Measurements from ENCODE around the gene TTC8.

- TF ChIP-seq, protein P1, sequence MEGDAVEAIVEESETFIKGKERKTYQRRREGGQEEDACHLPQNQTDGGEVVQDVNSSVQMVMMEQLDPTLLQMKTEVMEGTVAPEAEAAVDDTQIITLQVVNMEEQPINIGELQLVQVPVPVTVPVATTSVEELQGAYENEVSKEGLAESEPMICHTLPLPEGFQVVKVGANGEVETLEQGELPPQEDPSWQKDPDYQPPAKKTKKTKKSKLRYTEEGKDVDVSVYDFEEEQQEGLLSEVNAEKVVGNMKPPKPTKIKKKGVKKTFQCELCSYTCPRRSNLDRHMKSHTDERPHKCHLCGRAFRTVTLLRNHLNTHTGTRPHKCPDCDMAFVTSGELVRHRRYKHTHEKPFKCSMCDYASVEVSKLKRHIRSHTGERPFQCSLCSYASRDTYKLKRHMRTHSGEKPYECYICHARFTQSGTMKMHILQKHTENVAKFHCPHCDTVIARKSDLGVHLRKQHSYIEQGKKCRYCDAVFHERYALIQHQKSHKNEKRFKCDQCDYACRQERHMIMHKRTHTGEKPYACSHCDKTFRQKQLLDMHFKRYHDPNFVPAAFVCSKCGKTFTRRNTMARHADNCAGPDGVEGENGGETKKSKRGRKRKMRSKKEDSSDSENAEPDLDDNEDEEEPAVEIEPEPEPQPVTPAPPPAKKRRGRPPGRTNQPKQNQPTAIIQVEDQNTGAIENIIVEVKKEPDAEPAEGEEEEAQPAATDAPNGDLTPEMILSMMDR (IDR thresholded peaks at IDR 0.05) = no peak
- TF ChIP-seq EP300 (IDR thresholded peaks at IDR 0.05) = no peak
- TF ChIP-seq POLR2A (IDR thresholded peaks at IDR 0.05) = no peak
- TF ChIP-seq POLR2AphosphoS5 (IDR thresholded peaks at IDR 0.05) = no peak
Measured at GRCh38 chr14:88870777-88871176, 46.3 kb downstream of the TTC8 start.
